Upper lobe of left lung (tissue), 6 donors: ENCODE results near the gene WDR83. TPM values are rescaled to one million over a fixed set of nuclear protein-coding genes. Genes with fewer than 3 reads are reported as not detected.

Experiments used
- ATAC-seq, 2 donors: fragments of 200-7000 bp; cut with Tn5 transposase; one replicate each; pipeline ENCODE4 v1.9.1; 2022; ENCODE audit warnings: mild to moderate bottlenecking in 2 of 2, moderate library complexity in 2 of 2; ENCODE audit not compliant: low FRiP score in 2 of 2
- DNase-seq, 2 donors: peaks; one replicate each; pipeline ENCODE4 v3.0.0-alpha.2; 2019 to 2020
- H3K27ac ChIP-seq, 4 donors: fragments of 200-600 bp; sonication (generic); one replicate each; pipeline ENCODE4 v1.5.1; 2016 to 2019
- H3K27me3 ChIP-seq, 4 donors: fragments of 200-600 bp; sonication (generic); one replicate each; pipeline ENCODE4 v1.5.1; 2017 to 2019
- H3K36me3 ChIP-seq, 4 donors: fragments of 200-600 bp; sonication (generic); one replicate each; pipeline ENCODE4 v1.5.1; 2016 to 2019
- H3K4me1 ChIP-seq, 4 donors: fragments of 200-600 bp; sonication (generic); one replicate each; pipeline ENCODE4 v1.5.1; 2018 to 2019
- H3K4me3 ChIP-seq, 4 donors: fragments of 200-600 bp; sonication (generic); one replicate each; pipeline ENCODE4 v1.5.1; 2017 to 2019; ENCODE audit warnings: mild to moderate bottlenecking in 2 of 4, moderate library complexity in 1 of 4
- H3K9me3 ChIP-seq, 4 donors: fragments of 200-600 bp; sonication (generic); one replicate each; pipeline ENCODE4 v1.5.1; 2018 to 2019
- CTCF ChIP-seq, 6 experiments: fragments of 450-650 bp in 4 of 6; fragments of 200-600 bp in 2 of 6; sonication (generic) in 2 of 6; IDR thresholded peaks; one replicate each; pipeline ENCODE4 v1.5.1; 2016 to 2019; ENCODE audit warnings: antibody characterized with exemption in 6 of 6
- EP300 ChIP-seq, 4 donors: sonication (generic); formaldehyde crosslinking; IDR thresholded peaks; one replicate each; pipeline ENCODE4 v1.5.1; 2017; ENCODE audit warnings: antibody characterized with exemption in 4 of 4, control low read depth in 2 of 4
- POLR2A ChIP-seq, 4 donors: fragments of 450-650 bp; IDR thresholded peaks; one replicate each; pipeline ENCODE4 v1.5.1; 2016 to 2017; ENCODE audit warnings: antibody characterized with exemption in 4 of 4, mild to moderate bottlenecking in 2 of 4
- POLR2AphosphoS5 ChIP-seq, 2 donors: sonication (generic); formaldehyde crosslinking; IDR thresholded peaks; one replicate each; pipeline ENCODE4 v1.5.1; 2017; ENCODE audit warnings: antibody characterized with exemption in 2 of 2
- WGBS, 2 donors: methylation state at CpG; one replicate each; pipeline ENCODE4 v1.1.5; 2017 to 2018; 5-methylcytosine and 5-hydroxymethylcytosine counted together
- total RNA-seq, 6 donors: library from RNA; depleted of rRNA in 4 of 6; stranded (reverse); fragments of >200 nt in 4 of 6; gene quantifications; one replicate each; pipeline versions ENCODE4 v1.1.0 to v1.2.1, GENCODE V29; 2016 to 2021
- donor health status: DM: no; HTN: no; CAD: no; lungs with moderate emphysema.
- donor health status: DM: no; HTN: yes; CAD: no; lungs with severe emphysema.

Gene WDR83
- total RNA-seq, 6 donors from 2014 or later, result 6.1 to 12.9 (median 8.4) TPM

- no peak overlapping the region for H3K4me3 ChIP-seq
- 83 to 90% methylated on average over 22 to 28 of the region's 29 CpGs for WGBS, 2 donors
- H3K27ac ChIP-seq, result no peak overlapping the region
- H3K27me3 ChIP-seq, result no peaks in the 10 kb centered on the region
- DNase-seq (peak in 1 of 2 donors; percentile 56), ATAC-seq (no peak)
- no peak for TF ChIP-seq POLR2A (IDR thresholded peaks at IDR 0.05)
- no peak for TF ChIP-seq POLR2AphosphoS5 (IDR thresholded peaks at IDR 0.05)
- no peak for TF ChIP-seq CTCF (IDR thresholded peaks at IDR 0.05)
- no peak for TF ChIP-seq EP300 (IDR thresholded peaks at IDR 0.05)
- H3K36me3 ChIP-seq, result peaks cover 6 to 53% (median 39%) of the 10 kb centered on the region in 4 donors
- H3K9me3 ChIP-seq, result no peaks in the 10 kb centered on the region
- H3K4me1 ChIP-seq, result peaks cover 30 to 44% (median 34%) of the 10 kb centered on the region in 4 donors
These were observed 2.0 kb upstream of the WDR83 start for GRCh38 chr19:12664406-12665280.

DNA sequence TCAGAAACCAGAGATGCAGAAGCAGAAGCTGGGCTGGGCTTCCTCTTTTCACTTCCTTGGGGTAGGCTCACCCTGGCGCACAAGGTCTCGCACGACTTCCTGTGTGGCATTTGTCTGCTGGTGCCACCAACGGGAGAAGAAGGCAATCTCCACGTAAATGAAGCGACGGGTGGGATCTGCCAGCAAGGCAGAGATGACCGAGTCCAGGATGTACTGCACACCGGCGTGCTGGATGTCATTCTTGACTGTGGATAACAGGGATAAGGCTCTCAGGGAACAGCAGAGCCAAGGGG, 1.4 kb upstream of the WDR83 start:
- H3K27ac ChIP-seq, result peak overlapping the region in 3 of 4 donors; percentile 82 to 89 (median 87)

DNA sequence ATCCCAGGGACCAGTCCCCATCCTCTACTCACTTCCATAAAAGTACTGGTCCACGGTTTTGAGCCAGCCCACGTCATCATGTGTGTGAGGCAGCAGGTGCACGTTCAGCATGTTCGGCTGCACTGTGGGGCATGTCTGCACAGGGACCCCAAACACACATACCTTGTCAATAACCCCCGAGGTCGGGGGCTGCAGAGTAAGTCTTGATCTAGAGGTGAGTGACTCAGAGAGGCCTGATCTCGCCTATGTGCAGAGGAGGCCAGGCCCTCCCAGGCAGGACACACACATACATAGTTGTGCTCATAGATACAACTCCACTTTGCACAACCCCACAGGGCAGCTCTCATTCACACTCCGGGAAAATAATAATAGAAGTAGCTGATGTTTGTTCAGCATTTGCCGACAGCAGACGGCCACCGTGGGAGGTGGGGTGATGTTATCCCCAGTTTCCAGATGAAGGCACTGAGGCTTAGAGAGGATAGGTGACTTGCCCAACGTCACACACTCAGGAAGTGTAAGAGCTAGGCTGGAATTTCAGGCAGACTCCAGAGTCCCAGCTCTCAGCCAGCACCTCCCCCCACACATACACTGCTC, 839 bp upstream of the WDR83 start:
- no peak for ATAC-seq
- TF ChIP-seq POLR2AphosphoS5 (IDR thresholded peaks at IDR 0.05), result no peak
- TF ChIP-seq EP300 (IDR thresholded peaks at IDR 0.05), result no peak
- no peak for TF ChIP-seq CTCF (IDR thresholded peaks at IDR 0.05)
- TF ChIP-seq POLR2A (IDR thresholded peaks at IDR 0.05), result no peak
- H3K4me1 ChIP-seq, result peaks cover 39 to 54% (median 44%) of the 10 kb centered on the region in 4 donors
- H3K36me3 ChIP-seq, result peaks cover 5 to 42% (median 29%) of the 10 kb centered on the region in 4 donors
- no peaks in the 10 kb centered on the region for H3K27me3 ChIP-seq
- H3K4me3 ChIP-seq, result peak overlapping the region; percentile 69 to 90 (median 80)
- no peaks in the 10 kb centered on the region for H3K9me3 ChIP-seq
- DNase-seq, result peak in 1 of 2 donors; percentile 27
- peak overlapping the region; percentile 79 to 89 (median 84) for H3K27ac ChIP-seq
- 47 to 49% methylated on average over 6 to 12 of the region's 12 CpGs for WGBS, 2 donors

More for the DNA sequence above, 1.4 kb upstream of the WDR83 start:
- Histone ChIP-seq H3K27me3 (no peaks in the 10 kb centered on the region), H3K4me1 (peaks cover 34 to 49% (median 38%) of the 10 kb centered on the region in 4 donors), H3K4me3 (peak overlapping the region in 3 of 4 donors; percentile 69 to 90 (median 84)), H3K36me3 (peaks cover 6 to 47% (median 33%) of the 10 kb centered on the region in 4 donors), H3K9me3 (no peaks in the 10 kb centered on the region)
- TF ChIP-seq POLR2AphosphoS5 (IDR thresholded peaks at IDR 0.05), result no peak
- TF ChIP-seq POLR2A (IDR thresholded peaks at IDR 0.05), result peak in 1 of 4 donors; percentile 33
- WGBS, 2 donors, result 66 to 74% methylated on average over 7 to 10 of the region's 10 CpGs
- DNase-seq (peak in 1 of 2 donors; percentile 84), ATAC-seq (peak; percentile 34 to 49)

GRCh38 chr19:12667731-12668302, 1.2 kb downstream of the WDR83 start:
- Histone ChIP-seq H3K27ac (peak overlapping the region in 1 of 4 donors; percentile 11), H3K4me3 (peak overlapping the region in 2 of 4 donors; percentile 54 to 94), H3K36me3 (peaks cover 0 to 29% (median 15%) of the 10 kb centered on the region in 4 donors), H3K9me3 (no peaks in the 10 kb centered on the region), H3K4me1 (peaks cover 40 to 66% (median 44%) of the 10 kb centered on the region in 4 donors), H3K27me3 (no peaks in the 10 kb centered on the region)
- TF ChIP-seq CTCF (IDR thresholded peaks at IDR 0.05) (no peak), POLR2A (IDR thresholded peaks at IDR 0.05) (no peak), POLR2AphosphoS5 (IDR thresholded peaks at IDR 0.05) (no peak)
- DNase-seq, result no peak
- WGBS, 2 donors, result 64 to 79% methylated on average over 3 to 4 of the region's 4 CpGs
- no peak for ATAC-seq

DNA sequence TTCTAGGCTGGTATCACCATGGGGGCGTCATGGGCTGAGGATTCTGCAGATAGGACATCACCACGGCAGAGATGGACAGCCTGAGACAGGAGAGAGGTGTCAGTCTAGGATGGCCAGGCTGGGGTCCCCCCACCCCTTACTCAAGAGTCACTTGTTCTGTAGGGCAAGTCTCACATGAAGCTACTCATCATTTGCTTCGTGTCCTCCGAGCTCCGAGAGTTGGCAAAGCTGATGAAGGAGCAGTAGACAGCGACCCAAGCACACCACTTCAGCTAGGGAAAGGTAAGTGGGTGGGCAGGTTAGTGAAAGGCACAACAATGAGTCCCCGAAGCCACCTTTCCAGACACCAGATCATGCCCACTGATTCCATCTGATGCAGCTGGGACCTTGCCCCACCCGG, 1.7 kb downstream of the WDR83 start:
- Histone ChIP-seq H3K27me3 (no peaks in the 10 kb centered on the region), H3K4me1 (peaks cover 40 to 66% (median 44%) of the 10 kb centered on the region in 4 donors), H3K9me3 (no peaks in the 10 kb centered on the region), H3K36me3 (peaks cover 0 to 29% (median 13%) of the 10 kb centered on the region in 4 donors), H3K4me3 (peak overlapping the region; percentile 54 to 95 (median 82)), H3K27ac (peak overlapping the region; percentile 93 to 97 (median 94))
- ATAC-seq, result no peak
- TF ChIP-seq CTCF (IDR thresholded peaks at IDR 0.05), result no peak
- TF ChIP-seq POLR2AphosphoS5 (IDR thresholded peaks at IDR 0.05), result no peak
- TF ChIP-seq POLR2A (IDR thresholded peaks at IDR 0.05), result no peak
- TF ChIP-seq EP300 (IDR thresholded peaks at IDR 0.05), result no peak
- 67 to 78% methylated on average over 7 to 8 of the region's 8 CpGs for WGBS, 2 donors
- DNase-seq, result no peak
